PC-9 (cell line): Measurements from ENCODE around the gene DNAJB1.

ENCODE experiments used
- EZH2 ChIP-seq: fragments of 200-600 bp; sonication (generic); IDR thresholded peaks from 2 replicates; pipeline ENCODE4 v1.8.0; 2017; ENCODE audit warnings: antibody characterized with exemption, low read depth
- TF ChIP-seq, protein P1 (sequence below): fragments of 200-600 bp; sonication (generic); conservative IDR thresholded peaks from 2 replicates; pipeline ENCODE4 v1.6.1; 2017; ENCODE audit warnings: mixed run types, antibody characterized with exemption, mild to moderate bottlenecking, moderate library complexity

DNA sequence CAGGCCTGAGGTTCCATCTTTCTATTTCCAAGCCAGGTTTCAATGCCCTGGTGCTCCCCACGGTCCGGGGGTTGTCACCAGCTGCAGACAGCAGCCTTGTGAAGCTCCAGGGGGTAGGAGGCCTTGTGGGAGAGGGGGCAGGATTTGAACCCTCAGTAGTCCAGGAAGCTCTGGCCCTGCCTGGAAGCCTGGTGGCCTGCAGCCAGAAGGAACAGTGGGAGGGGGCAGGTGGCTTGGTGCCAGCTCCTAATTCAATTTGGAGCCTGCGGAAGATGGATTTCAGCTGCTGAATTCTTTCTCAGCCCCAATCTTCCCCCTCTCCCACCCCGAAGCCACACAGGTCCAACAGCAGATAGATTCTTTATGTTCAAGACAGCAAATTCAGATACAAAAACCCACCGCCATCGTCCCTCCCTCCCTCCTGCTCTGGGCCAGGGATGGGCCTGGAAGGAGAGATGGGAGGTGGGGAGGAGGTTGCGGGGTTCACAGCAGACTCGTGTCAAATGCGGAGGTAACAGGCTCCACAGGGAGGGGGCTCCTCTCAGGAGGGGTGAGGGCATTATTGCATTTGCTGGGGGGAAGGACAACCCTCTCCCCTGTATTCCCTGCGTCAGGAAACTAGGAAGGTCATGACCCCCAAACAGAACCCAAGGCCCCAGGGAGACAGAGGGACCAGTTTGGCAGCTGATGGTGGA, 40.6 kb downstream of the DNAJB1 start:
- TF ChIP-seq, protein P1, sequence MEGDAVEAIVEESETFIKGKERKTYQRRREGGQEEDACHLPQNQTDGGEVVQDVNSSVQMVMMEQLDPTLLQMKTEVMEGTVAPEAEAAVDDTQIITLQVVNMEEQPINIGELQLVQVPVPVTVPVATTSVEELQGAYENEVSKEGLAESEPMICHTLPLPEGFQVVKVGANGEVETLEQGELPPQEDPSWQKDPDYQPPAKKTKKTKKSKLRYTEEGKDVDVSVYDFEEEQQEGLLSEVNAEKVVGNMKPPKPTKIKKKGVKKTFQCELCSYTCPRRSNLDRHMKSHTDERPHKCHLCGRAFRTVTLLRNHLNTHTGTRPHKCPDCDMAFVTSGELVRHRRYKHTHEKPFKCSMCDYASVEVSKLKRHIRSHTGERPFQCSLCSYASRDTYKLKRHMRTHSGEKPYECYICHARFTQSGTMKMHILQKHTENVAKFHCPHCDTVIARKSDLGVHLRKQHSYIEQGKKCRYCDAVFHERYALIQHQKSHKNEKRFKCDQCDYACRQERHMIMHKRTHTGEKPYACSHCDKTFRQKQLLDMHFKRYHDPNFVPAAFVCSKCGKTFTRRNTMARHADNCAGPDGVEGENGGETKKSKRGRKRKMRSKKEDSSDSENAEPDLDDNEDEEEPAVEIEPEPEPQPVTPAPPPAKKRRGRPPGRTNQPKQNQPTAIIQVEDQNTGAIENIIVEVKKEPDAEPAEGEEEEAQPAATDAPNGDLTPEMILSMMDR = no peak
- no peak for TF ChIP-seq EZH2
